ENCODE results near the gene TRAF3IP1.
"Not testable (repeated sequence)": the region's sequence is repeated elsewhere in the genome, so short reads cannot be mapped to it uniquely, and the experiment has no call there.

Gene TRAF3IP1

DNA sequence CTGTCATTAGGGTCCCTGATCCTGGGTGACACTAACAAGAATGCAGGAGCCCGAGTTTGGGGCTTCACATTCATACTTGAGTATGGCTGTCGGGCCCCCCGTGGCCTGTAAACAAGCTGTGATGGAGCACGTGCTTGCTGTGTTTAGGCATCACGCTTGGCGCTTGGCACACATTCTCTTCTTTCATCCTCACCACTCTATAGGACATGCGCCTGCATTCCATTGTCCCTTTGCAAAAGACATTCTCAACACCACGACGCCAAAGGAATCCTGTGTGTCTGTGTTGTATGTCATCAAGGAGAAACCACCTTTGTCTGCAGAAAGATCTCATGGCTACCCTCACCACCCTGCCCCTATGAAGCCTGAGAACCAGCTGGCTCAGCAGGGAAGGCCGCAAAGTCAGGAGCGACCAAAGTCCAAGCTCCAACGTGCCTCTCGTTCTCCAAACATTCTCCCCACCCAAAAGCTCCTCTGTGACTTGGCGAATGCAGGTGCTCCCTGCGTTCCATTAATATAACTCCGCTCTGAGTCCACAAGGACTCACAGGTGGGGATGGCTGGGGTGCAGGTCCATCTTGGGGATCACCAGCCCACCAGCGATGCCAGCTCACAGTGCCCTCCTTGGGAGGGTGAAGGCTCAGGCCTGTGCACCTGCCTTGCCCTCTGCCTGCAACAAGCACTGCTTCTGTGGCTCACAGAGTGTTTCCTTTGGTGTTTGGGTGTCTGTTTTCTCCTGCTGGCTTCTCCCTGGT, 25.8 kb upstream of the TRAF3IP1 start:
- peaks cover 11% of the 10 kb centered on the region for H3K4me1 Mint-ChIP-seq (ENCODE audit: low read depth)
- no peak overlapping the region for H3K27ac Mint-ChIP-seq
- no peaks in the 10 kb centered on the region for H3K36me3 Mint-ChIP-seq (ENCODE audit: low read depth)
- H3K4me3 Mint-ChIP-seq = no peak overlapping the region
- H3K9me3 Mint-ChIP-seq = no peaks in the 10 kb centered on the region
- H3K27me3 Mint-ChIP-seq = peaks cover 9% of the 10 kb centered on the region

DNA sequence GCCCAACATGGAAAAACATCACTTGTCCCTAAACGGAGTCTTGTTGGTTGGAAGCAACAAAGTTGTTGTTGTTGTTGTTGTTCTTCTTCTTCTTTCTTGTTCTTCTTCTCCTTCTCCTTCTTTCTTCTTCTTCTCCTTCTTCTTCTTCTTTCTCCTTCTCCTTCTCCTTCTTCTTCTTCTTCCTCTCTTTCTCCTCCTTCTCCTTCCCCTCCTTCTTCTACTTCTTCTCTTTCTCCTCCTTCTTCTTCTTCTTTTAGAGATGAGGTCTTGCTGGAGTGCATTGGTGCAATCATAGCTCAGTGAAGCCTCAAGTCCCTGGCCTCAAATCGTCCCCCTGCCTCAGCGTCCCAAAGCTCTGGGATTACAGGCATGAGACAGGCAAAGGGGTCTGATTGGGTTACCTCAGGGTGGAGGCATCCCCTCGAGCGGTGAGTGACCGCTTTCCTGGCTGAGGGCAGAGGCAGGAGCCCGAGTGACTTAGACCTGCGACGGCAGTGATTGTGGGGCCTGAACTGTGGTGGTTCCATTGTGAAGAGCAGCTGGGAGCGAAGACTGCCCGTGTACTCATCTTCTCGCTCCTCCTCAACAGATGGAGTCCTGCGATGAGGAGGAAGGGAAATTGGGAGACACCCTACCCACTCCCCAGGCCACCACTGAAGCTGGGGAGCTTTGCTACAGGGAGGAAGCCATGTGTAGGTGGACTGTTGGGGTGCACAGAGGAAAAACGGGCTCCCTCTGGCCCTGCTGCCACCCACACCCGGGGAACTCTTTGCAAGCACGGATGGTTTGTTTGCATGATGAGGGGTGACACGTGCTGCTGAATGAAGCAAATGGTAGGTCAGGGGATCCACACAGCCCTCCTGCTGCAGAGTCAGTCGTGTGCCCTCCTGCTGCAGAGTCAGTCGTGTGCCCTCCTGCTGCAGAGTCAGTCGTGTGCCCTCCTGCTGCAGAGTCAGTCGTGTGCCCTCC, 24.9 kb upstream of the TRAF3IP1 start:
- no peak overlapping the region for H3K4me3 Mint-ChIP-seq
- H3K36me3 Mint-ChIP-seq (ENCODE audit: low read depth) = no peaks in the 10 kb centered on the region
- peak overlapping the region; percentile 10 for H3K27ac Mint-ChIP-seq
- peaks cover 3% of the 10 kb centered on the region for H3K4me1 Mint-ChIP-seq (ENCODE audit: low read depth)
- H3K27me3 Mint-ChIP-seq = peaks cover 9% of the 10 kb centered on the region
- no peaks in the 10 kb centered on the region for H3K9me3 Mint-ChIP-seq

GRCh38 chr2:238296638-238297457, 23.5 kb upstream of the TRAF3IP1 start:
- Mint-ChIP-seq H3K36me3 (ENCODE audit: low read depth) (no peaks in the 10 kb centered on the region), H3K27me3 (peaks cover 9% of the 10 kb centered on the region), H3K4me3 (no peak overlapping the region), H3K4me1 (ENCODE audit: low read depth) (no peaks in the 10 kb centered on the region), H3K9me3 (no peaks in the 10 kb centered on the region), H3K27ac (no peak overlapping the region)

- Mint-ChIP-seq H3K27ac (no peak overlapping the region), H3K9me3 (no peaks in the 10 kb centered on the region), H3K4me1 (ENCODE audit: low read depth) (no peaks in the 10 kb centered on the region), H3K36me3 (ENCODE audit: low read depth) (no peaks in the 10 kb centered on the region), H3K27me3 (peaks cover 9% of the 10 kb centered on the region), H3K4me3 (no peak overlapping the region)
Observed at GRCh38 chr2:238299803-238300202, 20.5 kb upstream of the TRAF3IP1 start.

- H3K4me1 Mint-ChIP-seq (ENCODE audit: low read depth) = no peaks in the 10 kb centered on the region
- H3K4me3 Mint-ChIP-seq = no peak overlapping the region
- H3K9me3 Mint-ChIP-seq = no peaks in the 10 kb centered on the region
- no peaks in the 10 kb centered on the region for H3K36me3 Mint-ChIP-seq (ENCODE audit: low read depth)
- H3K27ac Mint-ChIP-seq = no peak overlapping the region
- peaks cover 7% of the 10 kb centered on the region for H3K27me3 Mint-ChIP-seq
Observed at GRCh38 chr2:238302087-238302486, 18.2 kb upstream of the TRAF3IP1 start.

GRCh38 chr2:238302751-238303150, 17.6 kb upstream of the TRAF3IP1 start:
- H3K9me3 Mint-ChIP-seq = no peaks in the 10 kb centered on the region

GRCh38 chr2:238304116-238304515, 16.2 kb upstream of the TRAF3IP1 start:
- H3K9me3 Mint-ChIP-seq = no peaks in the 10 kb centered on the region
- no peak overlapping the region for H3K4me3 Mint-ChIP-seq
- H3K36me3 Mint-ChIP-seq (ENCODE audit: low read depth) = no peaks in the 10 kb centered on the region
- no peaks in the 10 kb centered on the region for H3K27me3 Mint-ChIP-seq
- no peak overlapping the region for H3K27ac Mint-ChIP-seq
- H3K4me1 Mint-ChIP-seq (ENCODE audit: low read depth) = no peaks in the 10 kb centered on the region

More at GRCh38 chr2:238302751-238303150, 17.6 kb upstream of the TRAF3IP1 start:
- peaks cover 5% of the 10 kb centered on the region for H3K27me3 Mint-ChIP-seq
- no peak overlapping the region for H3K4me3 Mint-ChIP-seq
- H3K36me3 Mint-ChIP-seq (ENCODE audit: low read depth) = no peaks in the 10 kb centered on the region
- H3K4me1 Mint-ChIP-seq (ENCODE audit: low read depth) = no peaks in the 10 kb centered on the region
- H3K27ac Mint-ChIP-seq = no peak overlapping the region

GRCh38 chr2:238305092-238305862, 15.0 kb upstream of the TRAF3IP1 start:
- Mint-ChIP-seq H3K27me3 (no peaks in the 10 kb centered on the region), H3K9me3 (no peaks in the 10 kb centered on the region), H3K4me1 (ENCODE audit: low read depth) (no peaks in the 10 kb centered on the region), H3K27ac (no peak overlapping the region), H3K36me3 (ENCODE audit: low read depth) (no peaks in the 10 kb centered on the region), H3K4me3 (no peak overlapping the region)

DNA sequence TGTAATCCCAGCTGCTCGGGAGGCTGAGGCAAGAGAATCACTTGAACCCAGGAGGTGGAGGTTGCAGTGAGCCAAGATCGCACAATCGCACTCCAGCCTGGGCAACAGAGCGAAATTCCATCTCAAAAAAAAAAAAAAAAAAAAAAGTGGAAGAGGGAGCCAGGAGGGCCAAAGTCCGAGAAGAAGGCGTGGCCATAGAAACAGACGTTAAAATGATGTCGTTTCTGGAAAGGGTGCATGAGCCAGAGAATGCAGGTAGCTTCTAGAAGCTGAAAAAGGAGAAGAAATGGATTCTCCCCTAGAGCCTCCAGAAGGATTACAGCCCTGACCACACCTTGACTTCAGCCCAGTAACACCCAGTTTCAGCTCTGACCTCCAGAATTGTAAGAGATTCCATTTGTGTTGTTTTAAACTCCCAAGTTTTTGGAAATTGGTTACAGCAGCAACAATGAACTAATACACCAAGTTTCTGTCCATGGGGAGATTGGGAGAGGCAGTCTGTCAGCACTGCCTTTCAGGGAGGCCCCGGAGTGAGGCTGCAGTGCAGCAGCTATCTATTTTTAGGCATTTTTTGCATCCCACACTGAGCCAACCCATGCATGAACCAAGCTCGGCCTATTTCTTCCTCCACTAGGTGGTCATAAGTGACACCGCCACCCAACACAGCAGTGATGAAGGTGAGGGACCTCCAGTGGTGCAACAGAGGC, 14.2 kb upstream of the TRAF3IP1 start:
- Mint-ChIP-seq H3K36me3 (ENCODE audit: low read depth) (no peaks in the 10 kb centered on the region), H3K4me1 (ENCODE audit: low read depth) (no peaks in the 10 kb centered on the region), H3K4me3 (no peak overlapping the region), H3K9me3 (no peaks in the 10 kb centered on the region), H3K27ac (no peak overlapping the region), H3K27me3 (peaks cover under 1% of the 10 kb centered on the region)

DNA sequence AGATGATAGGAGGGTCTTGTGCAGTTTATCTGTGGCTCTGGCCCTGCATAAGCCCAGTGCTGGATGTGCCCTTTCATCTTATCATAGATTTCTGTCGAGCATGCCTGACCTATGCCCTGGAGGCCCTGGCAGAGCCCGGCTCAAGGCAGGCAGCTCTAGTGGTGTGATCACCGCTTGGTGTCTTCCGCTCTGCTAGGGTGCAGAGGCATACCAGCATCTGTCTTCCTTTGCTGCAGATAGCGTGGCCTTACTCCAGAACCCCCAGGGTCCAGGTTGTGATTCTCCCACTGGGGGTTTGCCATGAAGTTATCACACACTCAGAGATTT, 13.7 kb upstream of the TRAF3IP1 start:
- Mint-ChIP-seq H3K4me3 (no peak overlapping the region), H3K9me3 (no peaks in the 10 kb centered on the region), H3K27me3 (peaks cover 5% of the 10 kb centered on the region), H3K4me1 (ENCODE audit: low read depth) (no peaks in the 10 kb centered on the region), H3K36me3 (ENCODE audit: low read depth) (no peaks in the 10 kb centered on the region), H3K27ac (no peak overlapping the region)

DNA sequence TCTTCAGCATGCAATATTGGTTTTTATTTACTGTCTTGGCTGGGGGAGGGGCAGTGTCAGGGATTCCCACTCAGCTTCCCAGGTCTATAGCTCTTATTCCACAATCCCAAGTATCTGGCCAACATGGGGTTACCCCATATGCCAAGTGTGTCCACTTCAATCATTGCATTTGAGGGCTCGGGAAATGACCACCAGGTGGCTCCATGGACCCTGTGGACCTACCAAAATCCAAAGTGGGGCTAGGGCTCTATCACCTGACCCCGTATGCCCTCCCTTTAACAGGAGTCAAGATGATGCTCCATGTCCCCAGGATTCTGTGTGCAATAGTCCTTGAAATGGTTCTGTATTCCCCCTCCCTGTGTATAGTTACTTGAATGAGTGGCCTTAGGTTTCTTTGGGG, 12.1 kb upstream of the TRAF3IP1 start:
- H3K27ac Mint-ChIP-seq = no peak overlapping the region
- no peaks in the 10 kb centered on the region for H3K36me3 Mint-ChIP-seq (ENCODE audit: low read depth)
- no peaks in the 10 kb centered on the region for H3K9me3 Mint-ChIP-seq
- H3K4me1 Mint-ChIP-seq (ENCODE audit: low read depth) = no peaks in the 10 kb centered on the region
- peaks cover 5% of the 10 kb centered on the region for H3K27me3 Mint-ChIP-seq
- no peak overlapping the region for H3K4me3 Mint-ChIP-seq

GRCh38 chr2:238310721-238311120, 9.6 kb upstream of the TRAF3IP1 start:
- H3K27ac Mint-ChIP-seq; H3K36me3 Mint-ChIP-seq (ENCODE audit: low read depth); H3K4me3 Mint-ChIP-seq; H3K27me3 Mint-ChIP-seq; H3K4me1 Mint-ChIP-seq (ENCODE audit: low read depth); H3K9me3 Mint-ChIP-seq: not testable (repeated sequence)

GRCh38 chr2:238313289-238313990, 6.9 kb upstream of the TRAF3IP1 start:
- Mint-ChIP-seq H3K9me3 (no peaks in the 10 kb centered on the region), H3K27me3 (peaks cover 16% of the 10 kb centered on the region), H3K27ac (no peak overlapping the region), H3K36me3 (ENCODE audit: low read depth) (no peaks in the 10 kb centered on the region), H3K4me1 (ENCODE audit: low read depth) (no peaks in the 10 kb centered on the region), H3K4me3 (no peak overlapping the region)
